HL-60 (cell line): ENCODE data around the gene USP5.

Experiments used
- DNase-seq, 2 experiments: peaks; one replicate each; pipeline ENCODE4 v3.0.0-alpha.2; 2010 to 2020; ENCODE audit warnings: low read depth in 1 of 2, low spot score in 1 of 2
- H3K27ac ChIP-seq: fragments of 250-450 bp; sonication (Bioruptor Pico); replicated peaks from 2 replicates; pipeline ENCODE4 v1.5.1; 2020; ENCODE audit warnings: mild to moderate bottlenecking, moderate library complexity
- H3K27me3 ChIP-seq: fragments of 250-450 bp; sonication (Bioruptor Pico); 2 replicates; pipeline ENCODE4 v1.5.1; 2021; ENCODE audit warnings: mild to moderate bottlenecking, moderate library complexity; ENCODE audit not compliant: insufficient read depth, poor library complexity, severe bottlenecking
- H3K4me3 ChIP-seq: replicated peaks from 2 replicates; pipeline ENCODE4 v1.5.1; 2011; ENCODE audit warnings: mild to moderate bottlenecking, control low read depth, low read length; ENCODE audit not compliant: insufficient read depth
- GABPA ChIP-seq: IDR thresholded peaks from 2 replicates; pipeline ENCODE4 v1.6.1; 2012; ENCODE audit warnings: low read depth
- POLR2AphosphoS5 ChIP-seq: IDR thresholded peaks from 2 replicates; pipeline ENCODE4 v1.6.1; 2012; ENCODE audit warnings: low read depth
- SPI1 ChIP-seq: IDR thresholded peaks from 2 replicates; pipeline ENCODE4 v1.6.1; 2012; ENCODE audit warnings: low read depth, mild to moderate bottlenecking, borderline replicate concordance
- TF ChIP-seq, protein P1 (sequence below): IDR thresholded peaks from one replicate; pipeline ENCODE4 v1.5.1; 2011; ENCODE audit warnings: low read length, control low read depth, inconsistent platforms; ENCODE audit not compliant: insufficient read depth
- TF ChIP-seq, protein P2 (sequence below): IDR thresholded peaks from 2 replicates; pipeline ENCODE4 v1.6.1; 2012; ENCODE audit warnings: low read depth; ENCODE audit not compliant: insufficient replicate concordance

USP5 gene

DNA sequence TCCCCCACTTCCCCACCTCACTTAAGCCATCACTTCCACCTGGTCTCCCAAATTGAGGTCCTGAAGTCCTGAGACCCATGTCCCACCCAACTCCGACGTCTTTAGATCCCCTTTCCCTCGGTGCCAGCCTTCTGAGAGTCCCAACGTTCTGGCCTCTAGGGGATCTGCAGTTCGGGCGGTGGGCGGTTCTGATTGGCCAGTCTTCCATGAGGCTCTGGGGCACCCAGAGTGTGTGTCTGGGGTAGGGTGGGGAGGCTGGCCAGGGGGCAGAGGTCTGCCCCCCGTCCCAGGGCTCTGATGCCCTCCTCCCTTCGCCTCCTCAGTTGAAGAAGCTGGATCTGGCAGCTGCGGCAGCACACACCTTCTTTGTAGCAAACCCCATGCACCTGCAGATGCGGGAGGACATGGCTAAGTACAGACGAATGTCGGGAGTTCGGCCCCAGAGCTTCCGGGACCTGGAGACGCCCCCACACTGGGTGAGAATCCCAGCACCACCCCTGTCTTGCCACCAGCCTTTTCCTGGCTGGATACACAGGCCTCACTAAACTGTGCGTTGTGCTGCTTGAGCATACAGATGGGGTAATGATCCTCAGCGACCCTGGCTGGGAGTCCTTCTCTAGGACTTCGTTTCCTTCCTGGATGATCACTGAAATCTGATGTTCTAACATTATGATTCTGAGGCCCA, 22.3 kb upstream of the USP5 start:
- DNase-seq = no peak
- H3K27ac ChIP-seq = no peak overlapping the region
- TF ChIP-seq POLR2AphosphoS5 (no peak), SPI1 (no peak), GABPA (no peak)
- TF ChIP-seq, protein P1, sequence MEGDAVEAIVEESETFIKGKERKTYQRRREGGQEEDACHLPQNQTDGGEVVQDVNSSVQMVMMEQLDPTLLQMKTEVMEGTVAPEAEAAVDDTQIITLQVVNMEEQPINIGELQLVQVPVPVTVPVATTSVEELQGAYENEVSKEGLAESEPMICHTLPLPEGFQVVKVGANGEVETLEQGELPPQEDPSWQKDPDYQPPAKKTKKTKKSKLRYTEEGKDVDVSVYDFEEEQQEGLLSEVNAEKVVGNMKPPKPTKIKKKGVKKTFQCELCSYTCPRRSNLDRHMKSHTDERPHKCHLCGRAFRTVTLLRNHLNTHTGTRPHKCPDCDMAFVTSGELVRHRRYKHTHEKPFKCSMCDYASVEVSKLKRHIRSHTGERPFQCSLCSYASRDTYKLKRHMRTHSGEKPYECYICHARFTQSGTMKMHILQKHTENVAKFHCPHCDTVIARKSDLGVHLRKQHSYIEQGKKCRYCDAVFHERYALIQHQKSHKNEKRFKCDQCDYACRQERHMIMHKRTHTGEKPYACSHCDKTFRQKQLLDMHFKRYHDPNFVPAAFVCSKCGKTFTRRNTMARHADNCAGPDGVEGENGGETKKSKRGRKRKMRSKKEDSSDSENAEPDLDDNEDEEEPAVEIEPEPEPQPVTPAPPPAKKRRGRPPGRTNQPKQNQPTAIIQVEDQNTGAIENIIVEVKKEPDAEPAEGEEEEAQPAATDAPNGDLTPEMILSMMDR = no peak
- TF ChIP-seq, protein P2, sequence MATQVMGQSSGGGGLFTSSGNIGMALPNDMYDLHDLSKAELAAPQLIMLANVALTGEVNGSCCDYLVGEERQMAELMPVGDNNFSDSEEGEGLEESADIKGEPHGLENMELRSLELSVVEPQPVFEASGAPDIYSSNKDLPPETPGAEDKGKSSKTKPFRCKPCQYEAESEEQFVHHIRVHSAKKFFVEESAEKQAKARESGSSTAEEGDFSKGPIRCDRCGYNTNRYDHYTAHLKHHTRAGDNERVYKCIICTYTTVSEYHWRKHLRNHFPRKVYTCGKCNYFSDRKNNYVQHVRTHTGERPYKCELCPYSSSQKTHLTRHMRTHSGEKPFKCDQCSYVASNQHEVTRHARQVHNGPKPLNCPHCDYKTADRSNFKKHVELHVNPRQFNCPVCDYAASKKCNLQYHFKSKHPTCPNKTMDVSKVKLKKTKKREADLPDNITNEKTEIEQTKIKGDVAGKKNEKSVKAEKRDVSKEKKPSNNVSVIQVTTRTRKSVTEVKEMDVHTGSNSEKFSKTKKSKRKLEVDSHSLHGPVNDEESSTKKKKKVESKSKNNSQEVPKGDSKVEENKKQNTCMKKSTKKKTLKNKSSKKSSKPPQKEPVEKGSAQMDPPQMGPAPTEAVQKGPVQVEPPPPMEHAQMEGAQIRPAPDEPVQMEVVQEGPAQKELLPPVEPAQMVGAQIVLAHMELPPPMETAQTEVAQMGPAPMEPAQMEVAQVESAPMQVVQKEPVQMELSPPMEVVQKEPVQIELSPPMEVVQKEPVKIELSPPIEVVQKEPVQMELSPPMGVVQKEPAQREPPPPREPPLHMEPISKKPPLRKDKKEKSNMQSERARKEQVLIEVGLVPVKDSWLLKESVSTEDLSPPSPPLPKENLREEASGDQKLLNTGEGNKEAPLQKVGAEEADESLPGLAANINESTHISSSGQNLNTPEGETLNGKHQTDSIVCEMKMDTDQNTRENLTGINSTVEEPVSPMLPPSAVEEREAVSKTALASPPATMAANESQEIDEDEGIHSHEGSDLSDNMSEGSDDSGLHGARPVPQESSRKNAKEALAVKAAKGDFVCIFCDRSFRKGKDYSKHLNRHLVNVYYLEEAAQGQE = no peak
- peak overlapping the region; percentile 39; the same call in 1 of the 2 replicates for H3K4me3 ChIP-seq
- peaks cover 22% of the 10 kb centered on the region for H3K27me3 ChIP-seq

DNA sequence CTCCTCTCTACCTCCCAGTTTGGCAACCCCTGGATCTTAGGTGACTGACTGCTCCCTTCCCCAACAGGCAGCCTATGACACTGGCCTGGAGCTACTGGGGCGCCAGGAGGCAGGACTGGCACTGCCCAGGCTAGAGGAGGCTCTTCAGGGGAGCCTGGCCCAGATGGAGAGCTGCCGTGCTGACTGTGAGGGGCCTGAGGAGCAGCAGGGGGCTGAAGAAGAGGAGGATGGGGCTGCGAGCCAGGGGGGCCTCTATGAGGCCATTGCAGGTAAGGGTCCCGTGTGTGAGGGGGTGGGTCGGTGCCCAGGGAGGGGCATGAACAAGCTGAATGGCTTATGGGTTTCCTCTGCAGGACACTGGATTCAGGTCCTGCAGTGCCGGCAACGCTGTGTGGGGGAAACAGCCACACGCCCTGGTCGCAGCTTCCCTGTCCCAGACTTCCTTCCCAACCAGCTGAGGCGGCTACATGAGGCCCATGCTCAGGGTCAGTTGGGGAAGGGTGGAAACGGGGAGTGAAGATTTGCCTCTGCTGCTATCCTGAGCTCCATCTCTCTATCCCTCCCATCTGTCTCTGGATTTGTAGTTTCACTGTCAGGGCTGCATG, 21.6 kb upstream of the USP5 start:
- Histone ChIP-seq H3K4me3 (no peak overlapping the region), H3K27ac (no peak overlapping the region), H3K27me3 (peaks cover 18% of the 10 kb centered on the region)
- TF ChIP-seq POLR2AphosphoS5 (no peak), SPI1 (no peak), GABPA (no peak)
- TF ChIP-seq, protein P2 = no peak
- TF ChIP-seq, protein P1 = no peak
- no peak for DNase-seq

DNA sequence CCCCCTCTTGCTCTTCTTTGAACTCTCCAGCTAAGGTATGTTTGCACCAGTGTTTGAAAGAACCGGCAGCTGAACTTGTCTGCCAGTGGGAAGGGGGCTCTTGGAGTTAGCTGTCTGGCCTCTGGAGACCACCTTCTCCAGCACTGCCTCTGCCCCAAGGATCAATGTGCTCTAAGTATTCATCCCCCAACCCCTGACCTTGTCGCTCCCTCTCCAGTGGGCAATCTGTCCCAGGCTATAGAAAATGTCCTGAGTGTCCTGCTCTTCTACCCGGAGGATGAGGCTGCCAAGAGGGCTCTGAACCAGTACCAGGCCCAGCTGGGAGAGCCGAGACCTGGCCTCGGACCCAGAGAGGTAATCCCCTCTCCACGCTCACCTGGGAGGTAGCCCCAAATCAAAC, 21.0 kb upstream of the USP5 start:
- peaks cover 18% of the 10 kb centered on the region for H3K27me3 ChIP-seq
- no peak for DNase-seq
- no peak overlapping the region for H3K4me3 ChIP-seq
- TF ChIP-seq, protein P1 = no peak
- TF ChIP-seq, protein P2 = no peak
- TF ChIP-seq GABPA (no peak), POLR2AphosphoS5 (no peak), SPI1 (no peak)
- no peak overlapping the region for H3K27ac ChIP-seq
